ENCODE measurements around the gene LRRC31.

Gene LRRC31

GRCh38 chr3:169850618-169851017, 19.1 kb downstream of the LRRC31 start:
- in situ Hi-C loops (cut with MboI; ENCODE audit: low pct_unique_long_range_greater_than_20kb, low sequenced_read_pairs, unreplicated experiment): no loop called here
- DNase-seq (ENCODE audit: low spot score): no peak
- TF ChIP-seq CTCF (IDR thresholded peaks at IDR 0.05; ENCODE audit: extremely low read depth, insufficient read depth, missing control alignments): no peak

- in situ Hi-C loops (cut with MboI; ENCODE audit: low pct_unique_long_range_greater_than_20kb, low sequenced_read_pairs, unreplicated experiment): no loop called here
- no peak for TF ChIP-seq CTCF (IDR thresholded peaks at IDR 0.05; ENCODE audit: extremely low read depth, insufficient read depth, missing control alignments)
- no peak for DNase-seq (ENCODE audit: low spot score)
These were observed 21.0 kb downstream of the LRRC31 start for GRCh38 chr3:169848741-169849140.

- TF ChIP-seq CTCF (IDR thresholded peaks at IDR 0.05; ENCODE audit: extremely low read depth, insufficient read depth, missing control alignments): no peak
- in situ Hi-C loops (cut with MboI; ENCODE audit: low pct_unique_long_range_greater_than_20kb, low sequenced_read_pairs, unreplicated experiment): no loop called here
- no peak for DNase-seq (ENCODE audit: low spot score)
These were observed 21.8 kb downstream of the LRRC31 start for GRCh38 chr3:169847896-169848295.

GRCh38 chr3:169846458-169847193, 23.1 kb downstream of the LRRC31 start:
- in situ Hi-C loops (cut with MboI; ENCODE audit: low pct_unique_long_range_greater_than_20kb, low sequenced_read_pairs, unreplicated experiment): no loop called here
- no peak for TF ChIP-seq CTCF (IDR thresholded peaks at IDR 0.05; ENCODE audit: extremely low read depth, insufficient read depth, missing control alignments)
- DNase-seq (ENCODE audit: low spot score): peak; percentile 72

- in situ Hi-C loops (cut with MboI; ENCODE audit: low pct_unique_long_range_greater_than_20kb, low sequenced_read_pairs, unreplicated experiment): no loop called here
- TF ChIP-seq CTCF (IDR thresholded peaks at IDR 0.05; ENCODE audit: extremely low read depth, insufficient read depth, missing control alignments): no peak
- DNase-seq (ENCODE audit: low spot score): no peak
These were observed 26.8 kb downstream of the LRRC31 start for GRCh38 chr3:169842960-169843359.

- TF ChIP-seq CTCF (IDR thresholded peaks at IDR 0.05; ENCODE audit: extremely low read depth, insufficient read depth, missing control alignments): no peak
- in situ Hi-C loops (cut with MboI; ENCODE audit: low pct_unique_long_range_greater_than_20kb, low sequenced_read_pairs, unreplicated experiment): no loop called here
- DNase-seq (ENCODE audit: low spot score): no peak
These were observed 28.6 kb downstream of the LRRC31 start for GRCh38 chr3:169841171-169841570.

All from GM13977 (cell line).